Measurements from ENCODE around the gene C17orf75.

Gene C17orf75

GRCh38 chr17:32331243-32332040 lies 10.5 kb downstream of the C17orf75 start:
- H3K27me3 ChIP-seq (ENCODE audit: insufficient read depth, low read length, poor library complexity, severe bottlenecking) = no peaks in the 10 kb centered on the region
- H3K4me2 ChIP-seq (ENCODE audit: low read depth, low read length, poor library complexity, severe bottlenecking) = no peak overlapping the region
- H3K9ac ChIP-seq (ENCODE audit: low read depth, low read length, poor library complexity, severe bottlenecking) = no peak overlapping the region
- no peak overlapping the region for H2AFZ ChIP-seq (ENCODE audit: low read length)
- no peaks in the 10 kb centered on the region; the same call in 1 of the 2 replicates for H3F3A ChIP-seq (ENCODE audit: low read depth)
- TF ChIP-seq CTCF (conservative IDR thresholded peaks at IDR 0.05; ENCODE audit: low read length) = no peak
- H3K79me2 ChIP-seq (ENCODE audit: insufficient read depth, low read length) = no peaks in the 10 kb centered on the region
- H3K4me1 ChIP-seq (ENCODE audit: insufficient read depth, low read length, poor library complexity, severe bottlenecking) = no peaks in the 10 kb centered on the region
- H3K4me3 ChIP-seq (ENCODE audit: low read length, poor library complexity, severe bottlenecking) = no peak overlapping the region
- H3K36me3 ChIP-seq (ENCODE audit: insufficient read depth, low read length) = peaks cover 9% of the 10 kb centered on the region; the same call in 1 of the 2 replicates
- H4K20me1 ChIP-seq (ENCODE audit: insufficient read depth, low read length, poor library complexity, severe bottlenecking) = no peaks in the 10 kb centered on the region
- no peaks in the 10 kb centered on the region for H3K9me2 ChIP-seq (replicated peaks; ENCODE audit: low read depth, low read length)
- H3K9me3 ChIP-seq (ENCODE audit: insufficient read depth, low read depth, low read length) = no peaks in the 10 kb centered on the region

- H4K20me1 ChIP-seq (ENCODE audit: insufficient read depth, low read length, poor library complexity, severe bottlenecking) = no peaks in the 10 kb centered on the region
- H3K27me3 ChIP-seq (ENCODE audit: insufficient read depth, low read length, poor library complexity, severe bottlenecking) = no peaks in the 10 kb centered on the region
- no peaks in the 10 kb centered on the region for H3K79me2 ChIP-seq (ENCODE audit: insufficient read depth, low read length)
- no peak overlapping the region for H3K9ac ChIP-seq (ENCODE audit: low read depth, low read length, poor library complexity, severe bottlenecking)
- no peaks in the 10 kb centered on the region; the same call in 1 of the 2 replicates for H3F3A ChIP-seq (ENCODE audit: low read depth)
- no peaks in the 10 kb centered on the region for H3K9me3 ChIP-seq (ENCODE audit: insufficient read depth, low read depth, low read length)
- no peak for TF ChIP-seq EZH2phosphoT487 (IDR thresholded peaks at IDR 0.05; ENCODE audit: borderline replicate concordance)
- no peak for TF ChIP-seq CTCF (conservative IDR thresholded peaks at IDR 0.05; ENCODE audit: low read length)
- peaks cover 9% of the 10 kb centered on the region; the same call in 1 of the 2 replicates for H3K36me3 ChIP-seq (ENCODE audit: insufficient read depth, low read length)
- H2AFZ ChIP-seq (ENCODE audit: low read length) = no peak overlapping the region
- H3K4me1 ChIP-seq (ENCODE audit: insufficient read depth, low read length, poor library complexity, severe bottlenecking) = no peaks in the 10 kb centered on the region
- H3K4me2 ChIP-seq (ENCODE audit: low read depth, low read length, poor library complexity, severe bottlenecking) = no peak overlapping the region
- H3K4me3 ChIP-seq (ENCODE audit: low read length, poor library complexity, severe bottlenecking) = no peak overlapping the region
- H3K9me2 ChIP-seq (replicated peaks; ENCODE audit: low read depth, low read length) = no peaks in the 10 kb centered on the region
Observed at GRCh38 chr17:32330147-32330546, 11.8 kb downstream of the C17orf75 start.

- no peaks in the 10 kb centered on the region for H3K9me2 ChIP-seq (replicated peaks; ENCODE audit: low read depth, low read length)
Observed at GRCh38 chr17:32327911-32328310, 14.1 kb downstream of the C17orf75 start.

More at GRCh38 chr17:32327911-32328310, 14.1 kb downstream of the C17orf75 start:
- H3K4me3 ChIP-seq (ENCODE audit: low read length, poor library complexity, severe bottlenecking) = no peak overlapping the region
- no peaks in the 10 kb centered on the region for H3K4me1 ChIP-seq (ENCODE audit: insufficient read depth, low read length, poor library complexity, severe bottlenecking)
- H3K4me2 ChIP-seq (ENCODE audit: low read depth, low read length, poor library complexity, severe bottlenecking) = no peak overlapping the region
- no peaks in the 10 kb centered on the region for H3K27me3 ChIP-seq (ENCODE audit: insufficient read depth, low read length, poor library complexity, severe bottlenecking)
- no peak overlapping the region for H3K9ac ChIP-seq (ENCODE audit: low read depth, low read length, poor library complexity, severe bottlenecking)
- no peaks in the 10 kb centered on the region for H3K9me3 ChIP-seq (ENCODE audit: insufficient read depth, low read depth, low read length)
- no peak overlapping the region for H2AFZ ChIP-seq (ENCODE audit: low read length)
- H3K79me2 ChIP-seq (ENCODE audit: insufficient read depth, low read length) = no peaks in the 10 kb centered on the region
- no peaks in the 10 kb centered on the region for H4K20me1 ChIP-seq (ENCODE audit: insufficient read depth, low read length, poor library complexity, severe bottlenecking)
- TF ChIP-seq EZH2phosphoT487 (IDR thresholded peaks at IDR 0.05; ENCODE audit: borderline replicate concordance) = no peak
- TF ChIP-seq CTCF (conservative IDR thresholded peaks at IDR 0.05; ENCODE audit: low read length) = no peak
- H3K36me3 ChIP-seq (ENCODE audit: insufficient read depth, low read length) = no peaks in the 10 kb centered on the region
- H3F3A ChIP-seq (ENCODE audit: low read depth) = no peaks in the 10 kb centered on the region; the same call in 1 of the 2 replicates

Measured in Loucy (cell line).